T-helper 2 cell treated with Interferon-gamma antibody and Interleukin-4, amounts not matched to agents 5 μg/mL and 100 μg/mL, for 36 hours (primary cell): ENCODE results near the gene SHB.
"Not testable (repeated sequence)": the region's sequence is repeated elsewhere in the genome, so short reads cannot be mapped to it uniquely, and the experiment has no call there.

ENCODE experiments used
- DNase-seq: peaks from one replicate; pipeline ENCODE4 v3.0.0; 2021; ENCODE audit warnings: low spot score
- H3K27ac Mint-ChIP-seq: one replicate; pipeline ENCODE4 v1.8.0; 2021; ENCODE audit warnings: mild to moderate bottlenecking, mixed read lengths
- H3K27me3 Mint-ChIP-seq: one replicate; pipeline ENCODE4 v1.8.0; 2021; ENCODE audit warnings: low read depth, mixed read lengths
- H3K36me3 Mint-ChIP-seq: one replicate; pipeline ENCODE4 v1.8.0; 2021; ENCODE audit warnings: low read depth, mixed read lengths
- H3K4me1 Mint-ChIP-seq: one replicate; pipeline ENCODE4 v1.8.0; 2021; ENCODE audit warnings: low read depth, mixed read lengths
- H3K4me3 Mint-ChIP-seq: one replicate; pipeline ENCODE4 v1.8.0; 2022; ENCODE audit warnings: mild to moderate bottlenecking, moderate library complexity, mixed read lengths
- H3K9me3 Mint-ChIP-seq: one replicate; pipeline ENCODE4 v1.8.0; 2021; ENCODE audit warnings: mixed read lengths

Gene SHB

DNA sequence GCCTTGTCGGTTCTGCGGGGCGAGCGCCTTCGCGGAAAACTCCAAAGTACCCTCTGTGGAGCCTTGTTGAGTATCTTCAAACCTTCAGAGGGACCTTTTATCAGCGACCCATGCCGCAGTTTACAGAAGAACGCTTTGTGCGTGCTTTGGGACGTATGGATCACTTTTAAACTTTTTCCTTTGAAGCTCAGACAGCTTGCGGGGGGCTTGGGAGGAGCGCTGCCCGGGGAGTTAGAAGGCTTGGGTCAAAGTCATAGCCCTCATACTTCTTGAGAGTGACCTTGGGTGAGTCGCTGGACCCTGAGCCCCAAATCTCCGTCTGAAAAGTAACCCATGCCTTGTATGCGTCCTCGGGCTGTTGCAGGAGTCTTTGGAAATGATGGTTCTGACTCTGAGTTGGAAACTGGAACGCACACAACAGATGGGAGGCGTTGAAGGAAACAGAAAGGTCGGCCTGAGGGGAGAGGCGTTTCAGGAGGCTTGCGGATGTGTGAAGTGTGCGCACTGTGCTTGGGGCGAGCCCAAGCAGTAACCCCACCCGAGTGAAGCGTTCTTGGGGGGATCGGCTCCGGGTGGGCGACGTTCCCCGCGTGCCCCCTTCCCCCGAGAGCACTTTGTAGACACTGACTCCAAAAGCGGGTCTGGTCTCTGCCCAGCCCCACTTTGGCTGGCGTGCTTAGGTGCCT, 164.4 kb downstream of the SHB start:
- peak overlapping the region; percentile 93 for H3K27ac Mint-ChIP-seq
- no peaks in the 10 kb centered on the region for H3K9me3 Mint-ChIP-seq
- no peak for DNase-seq
- no peaks in the 10 kb centered on the region for H3K27me3 Mint-ChIP-seq
- peaks cover 21% of the 10 kb centered on the region for H3K4me1 Mint-ChIP-seq
- H3K36me3 Mint-ChIP-seq = peaks cover 4% of the 10 kb centered on the region
- peak overlapping the region; percentile 90 for H3K4me3 Mint-ChIP-seq

DNA sequence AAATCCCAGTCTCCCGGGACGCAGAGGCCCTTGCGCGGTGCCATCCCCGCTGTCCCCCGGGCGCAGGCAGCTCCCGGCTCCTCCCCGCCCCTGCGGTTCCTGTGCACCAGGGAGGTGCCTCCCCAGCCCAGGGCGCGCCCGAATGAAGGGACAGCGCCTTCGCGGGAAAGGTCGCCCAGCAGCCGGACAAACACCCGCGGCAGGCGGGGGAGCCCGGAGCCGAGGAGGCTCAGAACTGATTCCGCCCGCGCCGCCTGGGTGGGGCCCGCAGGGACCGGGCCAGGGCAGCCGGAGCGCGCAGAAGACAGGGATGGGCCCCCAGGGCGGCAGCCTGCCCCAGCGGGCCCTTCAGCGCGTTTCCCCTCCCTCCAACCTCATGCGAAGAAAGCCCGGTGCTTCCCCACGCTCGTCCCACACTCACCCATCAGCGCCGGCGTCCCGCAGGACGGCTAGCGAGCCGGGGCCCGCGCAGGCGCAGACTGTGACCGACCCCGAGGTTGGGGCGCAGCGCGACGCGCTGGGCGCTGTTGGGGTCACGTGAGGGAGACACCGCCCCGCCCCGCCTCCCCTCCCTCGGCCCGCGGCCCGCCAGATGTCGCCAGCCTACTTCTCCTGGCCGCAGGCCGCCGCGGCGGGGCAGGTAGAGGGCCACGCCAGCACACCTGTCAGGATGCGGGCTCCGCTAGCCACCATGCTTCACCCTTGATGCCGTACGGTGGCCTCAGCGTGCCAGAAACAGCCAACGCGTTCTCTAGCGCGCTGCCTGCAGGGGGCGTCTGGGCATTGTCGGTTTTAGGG, 165.2 kb downstream of the SHB start, which contains the start of gene SLC25A51:
Gene SLC25A51, minus strand, starts transcription at position 481 of the 798 bp plus-strand sequence. CDS start 15,577 bp downstream, outside the sequence.
- Mint-ChIP-seq H3K36me3 (peaks cover 10% of the 10 kb centered on the region), H3K27me3 (no peaks in the 10 kb centered on the region), H3K9me3 (no peaks in the 10 kb centered on the region), H3K4me1 (peaks cover 21% of the 10 kb centered on the region), H3K27ac (peak within 1 kb of the TSS; percentile 93), H3K4me3 (peak within 1 kb of the TSS; percentile 90)
- peak; percentile 92 for DNase-seq

DNA sequence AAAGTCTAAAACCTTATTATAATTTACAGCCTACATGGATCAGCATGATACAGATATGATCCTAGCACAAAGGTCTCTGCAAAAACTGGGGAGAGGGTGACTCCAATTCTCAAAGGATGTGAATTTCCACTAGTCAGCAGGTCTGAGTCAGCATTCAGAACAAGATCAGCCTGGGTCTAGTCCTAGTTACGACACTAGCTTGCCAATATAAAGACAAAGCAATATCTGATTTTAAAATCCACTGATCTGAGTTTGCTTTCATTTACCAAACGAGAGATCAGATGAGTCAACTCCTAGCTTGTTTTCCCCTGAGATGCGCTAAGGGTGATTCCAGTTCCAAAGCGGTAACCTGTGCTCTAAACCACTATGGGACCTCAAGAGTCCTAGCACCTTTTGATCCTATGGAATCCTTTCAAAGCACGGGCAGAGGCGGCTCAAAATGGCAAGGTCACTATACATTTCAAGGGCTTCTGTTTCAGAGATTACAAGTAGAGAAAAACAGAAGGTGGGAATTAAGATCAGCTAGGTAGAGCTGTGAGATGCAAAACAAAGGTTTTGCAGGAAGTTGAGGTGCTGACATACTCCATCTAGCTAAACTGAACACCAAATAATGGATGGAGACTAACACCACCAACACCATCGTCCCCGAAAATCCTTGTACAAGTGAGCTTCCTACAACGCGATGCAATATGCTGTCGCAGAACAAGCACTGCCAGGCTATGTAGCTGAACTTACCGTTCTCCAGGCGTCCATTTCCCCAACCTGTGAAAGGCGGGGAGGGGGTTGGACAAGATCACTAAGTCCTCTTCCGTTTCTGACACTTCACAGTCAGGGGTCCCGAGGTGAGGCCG, 166.0 kb downstream of the SHB start:
- peak; percentile 40 for DNase-seq
- peak overlapping the region; percentile 93 for H3K27ac Mint-ChIP-seq
- no peaks in the 10 kb centered on the region for H3K27me3 Mint-ChIP-seq
- H3K36me3 Mint-ChIP-seq = peaks cover 10% of the 10 kb centered on the region
- no peaks in the 10 kb centered on the region for H3K9me3 Mint-ChIP-seq
- peaks cover 21% of the 10 kb centered on the region for H3K4me1 Mint-ChIP-seq
- H3K4me3 Mint-ChIP-seq = peak overlapping the region; percentile 90

DNA sequence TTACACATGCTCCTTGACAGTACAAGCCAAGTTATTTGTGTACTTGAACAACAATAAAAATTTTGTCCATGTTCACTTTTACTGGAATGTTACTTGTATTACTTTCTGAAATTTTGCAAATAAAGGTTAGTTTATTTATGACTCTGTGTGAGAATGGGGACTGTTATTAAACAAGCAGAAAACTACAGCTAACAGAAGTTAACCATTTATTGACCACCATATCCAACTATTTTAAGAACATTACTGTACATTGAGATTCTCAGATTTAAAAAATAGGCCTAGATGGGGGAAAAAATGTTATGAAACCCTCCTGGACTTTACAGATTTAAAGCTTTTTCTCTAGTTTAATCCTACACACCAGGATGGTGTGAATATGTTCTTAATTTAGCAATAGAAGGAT, 166.9 kb downstream of the SHB start:
- no peak for DNase-seq
- Mint-ChIP-seq H3K27me3 (no peaks in the 10 kb centered on the region), H3K4me3 (peak overlapping the region; percentile 15), H3K36me3 (peaks cover 15% of the 10 kb centered on the region), H3K9me3 (no peaks in the 10 kb centered on the region), H3K4me1 (peaks cover 23% of the 10 kb centered on the region), H3K27ac (no peak overlapping the region)

DNA sequence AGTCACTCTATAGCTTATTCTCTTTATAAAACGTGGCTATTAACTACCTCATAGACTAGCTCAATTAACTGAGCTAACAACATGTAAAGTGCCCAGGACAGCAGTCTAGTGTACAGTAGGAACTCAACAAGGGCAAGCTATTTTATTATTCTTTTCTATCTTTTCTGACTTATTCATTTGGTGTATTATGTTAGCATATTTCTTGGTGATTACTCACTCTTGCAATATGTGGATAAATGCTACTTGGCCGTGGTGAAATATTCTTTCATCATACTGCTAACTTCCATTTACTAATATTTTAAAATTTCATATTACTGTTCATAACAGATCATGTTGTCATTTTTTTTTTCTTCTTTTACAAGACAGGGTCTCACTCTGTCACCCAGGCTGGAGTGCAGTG, 170.0 kb downstream of the SHB start:
- no peak overlapping the region for H3K4me3 Mint-ChIP-seq
- peaks cover 13% of the 10 kb centered on the region for H3K4me1 Mint-ChIP-seq
- no peaks in the 10 kb centered on the region for H3K27me3 Mint-ChIP-seq
- H3K27ac Mint-ChIP-seq = no peak overlapping the region
- no peak for DNase-seq
- peaks cover 38% of the 10 kb centered on the region for H3K36me3 Mint-ChIP-seq
- no peaks in the 10 kb centered on the region for H3K9me3 Mint-ChIP-seq

DNA sequence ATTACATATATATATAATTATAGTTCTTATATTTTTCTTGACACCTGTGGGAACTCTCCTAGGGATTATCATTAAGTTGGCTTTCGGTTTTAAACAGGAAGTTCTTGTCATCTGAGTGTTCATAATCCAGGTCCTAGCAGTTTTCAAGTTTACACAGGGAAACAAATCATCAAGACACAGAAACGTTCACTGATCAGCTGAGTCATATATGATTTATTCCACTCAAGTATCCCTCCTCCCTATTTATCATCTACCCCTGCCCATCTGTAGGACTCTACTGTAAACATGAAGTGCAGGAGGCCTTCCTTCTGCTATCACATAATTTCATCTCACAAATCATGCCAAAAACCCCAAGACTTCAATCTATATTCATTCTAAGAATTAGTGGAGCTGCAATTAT, 171.4 kb downstream of the SHB start:
- peaks cover 47% of the 10 kb centered on the region for H3K36me3 Mint-ChIP-seq
- no peak overlapping the region for H3K27ac Mint-ChIP-seq
- H3K4me3 Mint-ChIP-seq = no peak overlapping the region
- DNase-seq = no peak
- no peaks in the 10 kb centered on the region for H3K27me3 Mint-ChIP-seq
- peaks cover 8% of the 10 kb centered on the region for H3K4me1 Mint-ChIP-seq
- no peaks in the 10 kb centered on the region for H3K9me3 Mint-ChIP-seq

DNA sequence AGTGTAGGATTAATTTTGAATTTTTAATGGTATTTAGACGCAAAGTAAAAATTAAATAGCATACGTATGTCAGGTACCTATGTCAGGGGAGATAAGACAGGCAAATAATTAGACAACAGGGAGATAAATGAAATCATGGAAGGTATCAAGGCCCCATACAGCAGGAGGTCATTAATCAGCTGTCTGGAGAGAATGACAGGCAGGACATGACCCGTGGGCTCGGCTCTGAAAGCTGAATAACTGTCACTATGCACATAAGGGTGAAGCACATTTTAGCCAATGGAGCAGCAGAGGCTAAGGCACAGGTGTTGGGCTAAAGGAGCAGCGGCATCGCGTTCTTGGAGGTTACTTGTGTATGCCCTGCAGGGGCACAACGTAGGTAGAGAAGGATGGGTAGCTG, 177.0 kb downstream of the SHB start:
- no peaks in the 10 kb centered on the region for H3K4me1 Mint-ChIP-seq
- H3K27ac Mint-ChIP-seq = no peak overlapping the region
- H3K36me3 Mint-ChIP-seq = peaks cover 62% of the 10 kb centered on the region
- DNase-seq = no peak
- no peak overlapping the region for H3K4me3 Mint-ChIP-seq
- no peaks in the 10 kb centered on the region for H3K9me3 Mint-ChIP-seq
- no peaks in the 10 kb centered on the region for H3K27me3 Mint-ChIP-seq

DNA sequence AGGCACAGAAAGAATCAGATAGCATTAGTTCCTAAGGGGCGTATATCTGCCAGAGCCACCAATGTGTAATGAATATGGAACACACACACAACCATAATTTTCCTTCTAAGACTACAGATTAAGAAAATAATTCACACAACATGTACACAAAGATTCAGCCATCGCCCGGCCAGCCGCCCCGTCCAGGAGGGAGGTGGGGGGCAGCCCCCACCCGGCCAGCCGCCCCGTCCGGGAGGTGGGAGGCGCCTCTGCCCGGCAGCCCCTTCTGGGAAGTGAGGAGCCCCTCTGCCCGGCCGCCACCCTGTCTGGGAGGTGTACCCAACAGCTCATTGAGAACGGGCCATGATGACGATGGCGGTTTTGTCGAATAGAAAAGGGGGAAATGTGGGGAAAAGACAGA, 178.0 kb downstream of the SHB start:
- DNase-seq, H3K4me1 Mint-ChIP-seq, H3K27ac Mint-ChIP-seq, H3K4me3 Mint-ChIP-seq, H3K27me3 Mint-ChIP-seq, H3K9me3 Mint-ChIP-seq: not testable (repeated sequence)
- peaks cover 55% of the 10 kb centered on the region for H3K36me3 Mint-ChIP-seq

DNA sequence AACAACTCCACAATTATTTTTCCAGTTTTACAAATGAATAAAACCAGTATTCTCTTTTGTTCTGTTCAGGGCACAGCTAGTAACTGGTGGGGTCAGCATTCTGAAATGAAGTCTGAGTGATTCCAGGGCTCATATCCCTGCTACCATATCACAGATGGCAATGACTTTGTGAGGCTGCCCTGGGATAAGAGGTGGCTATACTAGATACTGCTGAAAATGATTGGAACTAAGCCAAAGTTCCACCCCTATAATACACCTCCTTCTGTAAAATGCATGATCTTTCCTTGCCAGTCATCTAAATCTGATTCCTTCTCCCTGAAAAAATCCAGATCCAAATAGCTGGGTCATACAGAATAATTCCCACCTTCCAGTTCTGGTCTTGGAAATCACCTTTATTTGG, 179.5 kb downstream of the SHB start:
- H3K36me3 Mint-ChIP-seq = peaks cover 49% of the 10 kb centered on the region
- no peaks in the 10 kb centered on the region for H3K9me3 Mint-ChIP-seq
- no peaks in the 10 kb centered on the region for H3K27me3 Mint-ChIP-seq
- no peak overlapping the region for H3K27ac Mint-ChIP-seq
- DNase-seq = no peak
- no peaks in the 10 kb centered on the region for H3K4me1 Mint-ChIP-seq
- no peak overlapping the region for H3K4me3 Mint-ChIP-seq

DNA sequence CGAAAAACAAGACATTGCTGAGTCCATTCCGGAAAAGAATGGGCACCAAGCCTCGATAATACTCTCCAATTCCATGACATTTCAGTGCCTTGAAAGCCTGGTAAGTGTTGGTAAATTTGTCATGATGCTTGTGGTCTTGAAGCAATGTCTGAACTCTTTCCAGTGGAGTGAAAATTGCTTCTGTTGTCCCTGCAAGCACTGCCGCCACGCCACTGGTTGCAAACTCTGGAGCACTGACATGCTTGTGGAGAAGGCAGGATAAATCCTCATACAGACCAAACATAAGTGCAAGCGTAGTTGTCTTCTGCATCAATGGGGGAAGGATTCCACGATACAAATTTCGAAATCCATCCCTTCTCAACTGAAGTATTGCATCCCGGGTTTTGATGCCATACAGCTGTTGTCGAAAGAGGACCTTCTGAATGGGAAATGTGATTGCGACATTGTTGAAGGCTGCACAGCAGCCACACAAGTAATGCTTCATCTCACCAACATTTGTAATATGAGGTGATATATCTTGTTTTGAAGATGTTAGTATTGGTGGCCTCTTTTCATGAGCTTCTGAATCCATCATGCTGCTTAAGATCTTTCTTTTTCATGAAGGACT, 180.9 kb downstream of the SHB start:
- not testable (repeated sequence) for DNase-seq, H3K4me1 Mint-ChIP-seq, H3K27me3 Mint-ChIP-seq, H3K27ac Mint-ChIP-seq, H3K9me3 Mint-ChIP-seq, H3K4me3 Mint-ChIP-seq
- peaks cover 38% of the 10 kb centered on the region for H3K36me3 Mint-ChIP-seq

DNA sequence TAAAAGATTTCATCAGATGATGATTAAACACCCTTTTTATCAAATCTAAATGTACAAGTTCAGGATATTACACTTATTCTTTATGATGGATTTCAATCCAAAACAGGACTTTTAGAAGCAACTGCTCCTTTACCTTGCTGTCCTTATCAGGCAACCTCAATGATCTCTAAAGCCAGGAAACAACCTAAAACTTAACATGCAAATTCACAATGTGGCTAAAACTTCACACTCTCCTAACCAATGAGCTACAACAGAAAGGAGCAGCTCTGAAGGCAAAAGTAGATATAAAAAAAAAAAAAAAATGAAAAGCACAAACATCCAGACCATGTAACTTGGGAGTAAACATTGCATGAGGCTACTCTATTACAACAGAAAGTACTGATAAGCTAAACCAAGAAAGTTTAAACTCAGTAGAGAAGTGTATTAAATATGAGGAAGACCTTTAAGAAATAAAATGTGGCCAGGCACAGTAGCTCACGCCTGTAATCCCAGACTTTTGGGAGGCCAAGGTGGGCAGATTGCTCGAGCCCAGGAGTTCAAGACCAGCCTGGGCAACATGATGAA, 188.0 kb downstream of the SHB start:
- Mint-ChIP-seq H3K9me3 (no peaks in the 10 kb centered on the region), H3K27ac (no peak overlapping the region), H3K36me3 (peaks cover 24% of the 10 kb centered on the region), H3K27me3 (no peaks in the 10 kb centered on the region), H3K4me3 (no peak overlapping the region), H3K4me1 (peaks cover 2% of the 10 kb centered on the region)
- DNase-seq = no peak

DNA sequence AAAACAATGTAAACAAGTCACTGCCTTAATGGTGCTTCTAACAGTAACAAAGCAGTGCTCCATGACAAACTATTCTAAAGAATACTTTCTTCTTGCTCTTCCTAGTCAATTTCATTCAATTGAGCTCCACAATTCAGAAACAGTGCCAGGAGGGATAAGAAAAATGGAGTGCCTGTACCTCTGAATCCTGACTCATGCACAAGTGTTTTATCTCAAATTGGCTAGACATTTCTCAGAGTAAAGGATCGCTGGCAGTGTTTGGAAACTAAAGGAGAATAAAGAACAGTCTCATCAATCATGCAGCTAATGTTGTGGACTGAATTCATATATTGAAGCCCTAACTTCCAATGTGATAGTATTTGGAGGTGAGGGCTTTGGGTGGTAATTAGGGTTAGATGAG, 192.7 kb downstream of the SHB start:
- Mint-ChIP-seq H3K4me1 (peaks cover 2% of the 10 kb centered on the region), H3K27me3 (no peaks in the 10 kb centered on the region), H3K36me3 (peaks cover 19% of the 10 kb centered on the region), H3K4me3 (no peak overlapping the region), H3K9me3 (no peaks in the 10 kb centered on the region), H3K27ac (no peak overlapping the region)
- no peak for DNase-seq

DNA sequence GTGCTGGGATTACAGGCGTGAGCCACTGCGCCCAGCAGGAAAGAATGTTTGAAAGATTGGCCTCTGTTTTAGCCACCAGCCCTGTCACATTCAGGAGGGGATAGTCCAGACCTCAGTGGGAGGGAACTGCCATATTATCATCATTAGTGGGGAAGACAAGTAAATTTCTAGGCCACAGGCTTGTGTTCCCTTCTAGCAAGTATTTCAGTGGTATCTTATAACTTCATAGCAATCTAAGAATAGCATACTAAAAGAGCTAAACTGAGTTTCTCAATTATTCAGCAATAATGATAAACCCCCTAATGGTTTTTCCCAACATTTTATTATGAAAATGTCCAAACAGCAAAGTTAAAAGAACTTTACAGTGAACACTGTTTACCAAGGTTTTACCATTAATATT, 195.1 kb downstream of the SHB start:
- no peaks in the 10 kb centered on the region for H3K27me3 Mint-ChIP-seq
- no peak for DNase-seq
- no peak overlapping the region for H3K27ac Mint-ChIP-seq
- H3K4me3 Mint-ChIP-seq = no peak overlapping the region
- peaks cover 12% of the 10 kb centered on the region for H3K36me3 Mint-ChIP-seq
- H3K4me1 Mint-ChIP-seq = no peaks in the 10 kb centered on the region
- H3K9me3 Mint-ChIP-seq = no peaks in the 10 kb centered on the region
